ENCODE measurements around the gene DDX39B.
"Not testable (repeated sequence)": the region's sequence is repeated elsewhere in the genome, so short reads cannot be mapped to it uniquely, and the experiment has no call there.

DNA sequence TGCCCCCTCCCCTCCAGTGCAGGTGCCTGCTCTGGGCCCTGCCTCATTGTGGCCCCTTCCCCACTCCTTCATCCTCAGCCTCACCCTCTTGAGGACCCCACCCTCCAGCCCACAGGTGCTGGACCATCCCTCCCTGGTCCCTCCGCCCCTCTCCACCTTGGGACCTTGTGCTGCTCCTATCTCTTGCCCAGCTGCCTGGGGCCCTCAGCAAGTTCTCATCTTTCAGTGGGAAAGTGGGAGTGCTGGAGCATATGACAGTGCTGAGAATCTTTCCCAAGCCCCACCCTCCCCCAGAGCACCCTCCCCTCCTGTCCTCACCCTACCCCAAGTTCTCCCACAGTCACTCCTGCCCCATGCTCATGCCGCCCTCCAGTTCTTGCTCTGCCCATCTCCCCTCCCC, 42.2 kb downstream of the DDX39B start:
- TF ChIP-seq, protein P1, sequence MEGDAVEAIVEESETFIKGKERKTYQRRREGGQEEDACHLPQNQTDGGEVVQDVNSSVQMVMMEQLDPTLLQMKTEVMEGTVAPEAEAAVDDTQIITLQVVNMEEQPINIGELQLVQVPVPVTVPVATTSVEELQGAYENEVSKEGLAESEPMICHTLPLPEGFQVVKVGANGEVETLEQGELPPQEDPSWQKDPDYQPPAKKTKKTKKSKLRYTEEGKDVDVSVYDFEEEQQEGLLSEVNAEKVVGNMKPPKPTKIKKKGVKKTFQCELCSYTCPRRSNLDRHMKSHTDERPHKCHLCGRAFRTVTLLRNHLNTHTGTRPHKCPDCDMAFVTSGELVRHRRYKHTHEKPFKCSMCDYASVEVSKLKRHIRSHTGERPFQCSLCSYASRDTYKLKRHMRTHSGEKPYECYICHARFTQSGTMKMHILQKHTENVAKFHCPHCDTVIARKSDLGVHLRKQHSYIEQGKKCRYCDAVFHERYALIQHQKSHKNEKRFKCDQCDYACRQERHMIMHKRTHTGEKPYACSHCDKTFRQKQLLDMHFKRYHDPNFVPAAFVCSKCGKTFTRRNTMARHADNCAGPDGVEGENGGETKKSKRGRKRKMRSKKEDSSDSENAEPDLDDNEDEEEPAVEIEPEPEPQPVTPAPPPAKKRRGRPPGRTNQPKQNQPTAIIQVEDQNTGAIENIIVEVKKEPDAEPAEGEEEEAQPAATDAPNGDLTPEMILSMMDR (IDR thresholded peaks at IDR 0.05; ENCODE audit: poor library complexity) = not testable (repeated sequence)
- TF ChIP-seq EZH2 (IDR thresholded peaks at IDR 0.05; ENCODE audit: borderline replicate concordance) = not testable (repeated sequence)

All from hepatocyte (in vitro differentiated cells).